SH-SY5Y (cell line): Measurements from ENCODE around the gene CWC22.

Experiments used
- GATA2 ChIP-seq: IDR thresholded peaks from 2 replicates; pipeline ENCODE4 v1.6.1; 2011; ENCODE audit warnings: mild to moderate bottlenecking, low read depth, low read length
- GATA3 ChIP-seq: IDR thresholded peaks from 2 replicates; pipeline ENCODE4 v1.6.1; 2011; ENCODE audit warnings: low read depth, mild to moderate bottlenecking, low read length, moderate library complexity

The CWC22 gene

GRCh38 chr2:180006781-180007579, at the start of gene CWC22:
Gene CWC22, minus strand, starts transcription at chr2:180007297. Its CDS starts 13,956 bp downstream, at chr2:179993341.
- TF ChIP-seq GATA3 (no peak), GATA2 (no peak)

GRCh38 chr2:180056367-180057118, 49.4 kb upstream of the CWC22 start:
- no peak for TF ChIP-seq GATA3
- no peak for TF ChIP-seq GATA2

- TF ChIP-seq GATA3 (no peak), GATA2 (no peak)
Observed at GRCh38 chr2:180050246-180050645, 43.1 kb upstream of the CWC22 start.

GRCh38 chr2:180048251-180048650, 41.2 kb upstream of the CWC22 start:
- TF ChIP-seq GATA3 (no peak), GATA2 (no peak)

- TF ChIP-seq GATA2 = no peak
- no peak for TF ChIP-seq GATA3
Observed at GRCh38 chr2:180046776-180047175, 39.7 kb upstream of the CWC22 start.

GRCh38 chr2:180046202-180046601, 39.1 kb upstream of the CWC22 start:
- no peak for TF ChIP-seq GATA2
- no peak for TF ChIP-seq GATA3

GRCh38 chr2:180040146-180040925, 33.2 kb upstream of the CWC22 start:
- TF ChIP-seq GATA3 (no peak), GATA2 (no peak)

GRCh38 chr2:180038997-180039396, 31.9 kb upstream of the CWC22 start:
- no peak for TF ChIP-seq GATA3
- no peak for TF ChIP-seq GATA2

GRCh38 chr2:180033993-180034894, 27.1 kb upstream of the CWC22 start:
- TF ChIP-seq GATA2 (no peak), GATA3 (no peak)

GRCh38 chr2:180029575-180029974, 22.5 kb upstream of the CWC22 start:
- TF ChIP-seq GATA3 (no peak), GATA2 (no peak)

- no peak for TF ChIP-seq GATA2
- no peak for TF ChIP-seq GATA3
Observed at GRCh38 chr2:180021850-180022249, 14.8 kb upstream of the CWC22 start.

GRCh38 chr2:180017784-180018183, 10.7 kb upstream of the CWC22 start:
- TF ChIP-seq GATA3 (no peak), GATA2 (no peak)

GRCh38 chr2:180016937-180017336, 9.8 kb upstream of the CWC22 start:
- TF ChIP-seq GATA2 = no peak
- no peak for TF ChIP-seq GATA3
